OCI-LY7 (cell line): ENCODE data around the gene SMAGP. TPM values are rescaled to one million over a fixed set of nuclear protein-coding genes. Genes with fewer than 3 reads are reported as not detected.

Experiments
- BruUV-seq: library from RNA; stranded (reverse); fragments of 400-500 nt; replicated peaks from 2 replicates; lab custom pipeline; 2021; lab: Mats Ljungman, UMichigan
- CTCF ChIA-PET: fragments of 300-600 bp; sonication (Branson Sonifier 250); formaldehyde crosslinking; loops from one replicate; lab custom pipeline; 2022; ENCODE audit warnings: antibody characterized with exemption; ENCODE audit not compliant: unreplicated experiment; lab: Charles Lee
- POLR2A ChIA-PET: fragments of 300-600 bp; sonication (Branson Sonifier 250); formaldehyde crosslinking; loops from one replicate; lab custom pipeline; 2022; ENCODE audit warnings: antibody characterized with exemption; lab: Charles Lee
- DNase-seq: peaks from one replicate; pipeline ENCODE4 v3.0.0-alpha.2; 2015; ENCODE audit warnings: low spot score
- H2AFZ ChIP-seq: fragments of 200-600 bp; sonication (generic), shearing (Covaris generic); 2 replicates; pipeline ENCODE4 v1.6.1; 2014; ENCODE audit warnings: mild to moderate bottlenecking, antibody characterized with exemption, low read length, moderate library complexity
- H3K27ac ChIP-seq: fragments of 200-600 bp; sonication (generic); 2 replicates; pipeline ENCODE4 v1.5.1; 2014; ENCODE audit warnings: mixed run types, low read depth, mild to moderate bottlenecking, moderate library complexity, low read length, inconsistent platforms; ENCODE audit not compliant: poor library complexity, severe bottlenecking
- H3K36me3 ChIP-seq: fragments of 200-600 bp; sonication (generic); 2 replicates; pipeline ENCODE4 v1.6.1; 2014; ENCODE audit warnings: mild to moderate bottlenecking, antibody characterized with exemption, low read length, moderate library complexity, mixed read lengths; ENCODE audit not compliant: insufficient read depth
- H3K4me1 ChIP-seq: fragments of 200-600 bp; sonication (generic); 2 replicates; pipeline ENCODE4 v1.5.1; 2014; ENCODE audit warnings: mild to moderate bottlenecking, low read length; ENCODE audit not compliant: insufficient read depth, poor library complexity, severe bottlenecking
- H3K4me2 ChIP-seq: fragments of 200-600 bp; sonication (generic); 2 replicates; pipeline ENCODE4 v1.6.1; 2014; ENCODE audit warnings: mild to moderate bottlenecking, low read length
- H3K4me3 ChIP-seq: fragments of 200-600 bp; sonication (generic); 2 replicates; pipeline ENCODE4 v1.5.1; 2014; ENCODE audit warnings: mild to moderate bottlenecking, low read depth, low read length; ENCODE audit not compliant: poor library complexity, severe bottlenecking
- H3K79me2 ChIP-seq: fragments of 200-600 bp; sonication (generic); 2 replicates; pipeline ENCODE4 v1.6.1; 2016; ENCODE audit warnings: low read depth, mild to moderate bottlenecking, low read length, moderate library complexity, mixed read lengths; ENCODE audit not compliant: insufficient read depth
- H3K9me2 ChIP-seq: fragments of 200-600 bp; sonication (generic); 2 replicates; pipeline ENCODE4 v1.6.1; 2016; ENCODE audit warnings: mild to moderate bottlenecking, low read length, mixed read lengths; ENCODE audit not compliant: insufficient read depth
- H3K9me3 ChIP-seq: fragments of 200-600 bp; sonication (generic); 2 replicates; pipeline ENCODE4 v1.6.1; 2014; ENCODE audit warnings: mild to moderate bottlenecking, mixed run types, low read length, mixed read lengths
- H4K20me1 ChIP-seq: fragments of 200-600 bp; sonication (generic); 2 replicates; pipeline ENCODE4 v1.6.1; 2014; ENCODE audit warnings: mild to moderate bottlenecking, antibody characterized with exemption, low read length, moderate library complexity, mixed read lengths; ENCODE audit not compliant: insufficient read depth
- CTCF ChIP-seq: fragments of 200-600 bp; sonication (generic); conservative IDR thresholded peaks from 2 replicates; pipeline ENCODE4 v1.5.1; 2014; ENCODE audit warnings: mild to moderate bottlenecking, antibody characterized with exemption, low read length, moderate library complexity, mixed read lengths
- EZH2phosphoT487 ChIP-seq: fragments of 200-600 bp; sonication (generic); IDR thresholded peaks from 2 replicates; pipeline ENCODE4 v1.6.1; 2018; ENCODE audit warnings: low read depth, borderline replicate concordance, mild to moderate bottlenecking, mixed run types, antibody characterized with exemption, low read length, moderate library complexity, mixed read lengths
- intact Hi-C: fragments of 100-400 bp; cut with micrococcal nuclease; formaldehyde crosslinking; loops from one replicate; pipeline ENCODE4 v1.10.0; 2022; ENCODE audit not compliant: unreplicated experiment
- total RNA-seq, 2 experiments: library from RNA; depleted of rRNA in 1 of 2; stranded (reverse); fragments of >200 nt in 1 of 2; shearing (Covaris generic) in 1 of 2; gene quantifications; 2 replicates each; pipeline ENCODE4 v1.2.3, GENCODE V29; 2014 to 2022

Gene SMAGP
- total RNA-seq, 2 experiments from 2014 or later: 2.6 TPM; not detected in 1

GRCh38 chr12:51246254-51246853, 23.9 kb downstream of the SMAGP start:
- intact Hi-C loops: no loop called here
- no peak overlapping the region for H3K4me3 ChIP-seq

GRCh38 chr12:51245476-51246253, 24.6 kb downstream of the SMAGP start:
- Histone ChIP-seq H3K79me2 (peaks cover 2% of the 10 kb centered on the region; the same call in 1 of the 2 replicates), H4K20me1 (no peaks in the 10 kb centered on the region), H2AFZ (no peak overlapping the region; the same call in 1 of the 2 replicates), H3K4me1 (peaks cover 20% of the 10 kb centered on the region), H3K27ac (no peak overlapping the region), H3K4me3 (no peak overlapping the region), H3K4me2 (peak overlapping the region; percentile 36), H3K9me2 (no peaks in the 10 kb centered on the region), H3K9me3 (no peaks in the 10 kb centered on the region), H3K36me3 (peaks cover 37% of the 10 kb centered on the region)
- intact Hi-C loops: no loop called here
- ChIA-PET CTCF (no interaction called here), POLR2A (interaction anchor here (1.0 kb wide), 3 partner anchors 17 to 136 kb away, joined by 3 to 5 read pairs (median 3); no protein-coding TSS in a partner anchor)
- TF ChIP-seq EZH2phosphoT487 (no peak), CTCF (no peak)
- no TSS peak for BruUV-seq
- DNase-seq: no peak

More at GRCh38 chr12:51246254-51246853, 23.9 kb downstream of the SMAGP start:
- ChIA-PET CTCF (no interaction called here), POLR2A (interaction anchor here (1.0 kb wide), 2 partner anchors 16 to 137 kb away, joined by 3 read pairs; no protein-coding TSS in a partner anchor)
- Histone ChIP-seq H3K9me2 (no peaks in the 10 kb centered on the region), H3K9me3 (no peaks in the 10 kb centered on the region), H3K4me2 (peak overlapping the region; percentile 36), H3K4me1 (peaks cover 20% of the 10 kb centered on the region), H3K36me3 (peaks cover 30% of the 10 kb centered on the region), H3K27ac (no peak overlapping the region), H4K20me1 (no peaks in the 10 kb centered on the region), H2AFZ (no peak overlapping the region; the same call in 1 of the 2 replicates), H3K79me2 (no peaks in the 10 kb centered on the region)
- no TSS peak for BruUV-seq
- DNase-seq: peak; percentile 41
- TF ChIP-seq CTCF (peak; percentile 66), EZH2phosphoT487 (no peak)
